Fibroblast of villous mesenchyme (primary cell): ENCODE results near the gene REG3A. TPM values are rescaled to one million over a fixed set of nuclear protein-coding genes. Genes with fewer than 3 reads are reported as not detected.

ENCODE experiments used
- DNase-seq: peaks from one replicate; pipeline ENCODE4 v3.0.0-alpha.2; 2010; ENCODE audit warnings: low read depth
- H3K4me3 ChIP-seq: 2 replicates; pipeline ENCODE4 v1.5.1; 2011; ENCODE audit warnings: low read depth, mild to moderate bottlenecking, low read length
- total RNA-seq: library from RNA; depleted of rRNA; stranded (reverse); fragments of >200 nt; gene quantifications from 2 replicates; pipeline ENCODE4 v1.2.3, GENCODE V29; 2012
- TF ChIP-seq, protein P1 (sequence below): IDR thresholded peaks from 2 replicates; pipeline ENCODE4 v1.5.1; 2012; ENCODE audit warnings: low read depth, mild to moderate bottlenecking, low read length; ENCODE audit not compliant: insufficient read depth

Gene REG3A
- total RNA-seq, 1 donor = not detected

DNA sequence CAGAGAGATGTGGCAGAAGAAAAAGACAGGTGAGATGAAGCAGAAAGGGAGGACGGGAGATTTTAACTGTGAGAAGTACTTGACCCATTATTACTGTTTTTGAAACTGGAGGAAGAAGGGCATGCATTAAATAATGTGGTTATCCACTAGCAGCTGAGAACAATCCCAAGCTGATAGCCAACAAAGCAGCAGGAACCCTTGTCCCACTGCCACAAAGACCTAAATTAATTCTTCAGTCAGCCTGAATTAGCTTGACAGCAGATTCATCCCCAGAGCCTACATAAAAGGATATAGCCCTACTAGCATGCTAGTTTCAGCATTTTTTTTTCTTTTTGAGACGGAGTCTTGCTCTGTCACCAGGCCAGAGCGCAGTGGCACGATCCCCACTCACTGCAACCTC lies 19.5 kb upstream of the REG3A start:
- TF ChIP-seq, protein P1, sequence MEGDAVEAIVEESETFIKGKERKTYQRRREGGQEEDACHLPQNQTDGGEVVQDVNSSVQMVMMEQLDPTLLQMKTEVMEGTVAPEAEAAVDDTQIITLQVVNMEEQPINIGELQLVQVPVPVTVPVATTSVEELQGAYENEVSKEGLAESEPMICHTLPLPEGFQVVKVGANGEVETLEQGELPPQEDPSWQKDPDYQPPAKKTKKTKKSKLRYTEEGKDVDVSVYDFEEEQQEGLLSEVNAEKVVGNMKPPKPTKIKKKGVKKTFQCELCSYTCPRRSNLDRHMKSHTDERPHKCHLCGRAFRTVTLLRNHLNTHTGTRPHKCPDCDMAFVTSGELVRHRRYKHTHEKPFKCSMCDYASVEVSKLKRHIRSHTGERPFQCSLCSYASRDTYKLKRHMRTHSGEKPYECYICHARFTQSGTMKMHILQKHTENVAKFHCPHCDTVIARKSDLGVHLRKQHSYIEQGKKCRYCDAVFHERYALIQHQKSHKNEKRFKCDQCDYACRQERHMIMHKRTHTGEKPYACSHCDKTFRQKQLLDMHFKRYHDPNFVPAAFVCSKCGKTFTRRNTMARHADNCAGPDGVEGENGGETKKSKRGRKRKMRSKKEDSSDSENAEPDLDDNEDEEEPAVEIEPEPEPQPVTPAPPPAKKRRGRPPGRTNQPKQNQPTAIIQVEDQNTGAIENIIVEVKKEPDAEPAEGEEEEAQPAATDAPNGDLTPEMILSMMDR = no peak
- no peak for DNase-seq

DNA sequence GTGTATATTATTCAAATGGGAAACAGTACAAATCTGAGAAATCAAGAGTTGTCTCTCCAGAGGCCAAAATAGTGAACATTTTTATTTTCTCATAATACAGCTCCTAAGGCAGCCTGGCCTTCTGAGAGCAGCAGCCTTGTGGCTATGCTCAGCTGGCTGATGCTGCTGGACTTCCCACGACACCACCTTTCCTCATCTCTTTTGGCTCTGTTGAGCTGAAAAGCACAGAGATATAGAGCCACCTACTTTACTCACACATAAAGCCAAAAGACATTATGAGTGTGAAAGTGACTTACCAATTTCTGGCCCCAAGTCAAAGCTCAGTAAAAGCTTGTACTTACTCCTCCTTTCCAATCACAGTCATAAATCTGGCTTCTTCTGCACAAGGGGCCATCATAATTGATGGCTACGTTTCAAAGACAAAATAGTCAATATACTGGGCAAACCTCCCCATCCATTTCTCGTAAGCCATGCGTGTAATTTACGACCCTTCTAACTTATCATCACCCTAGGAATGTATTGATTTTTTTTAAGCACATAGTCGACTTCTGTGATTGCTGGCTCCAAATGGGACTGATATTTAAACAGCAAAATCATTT lies 18.6 kb upstream of the REG3A start:
- TF ChIP-seq, protein P1 = no peak
- DNase-seq = no peak
- no peak overlapping the region for H3K4me3 ChIP-seq

More for the DNA sequence above, 19.5 kb upstream of the REG3A start:
- H3K4me3 ChIP-seq = no peak overlapping the region

DNA sequence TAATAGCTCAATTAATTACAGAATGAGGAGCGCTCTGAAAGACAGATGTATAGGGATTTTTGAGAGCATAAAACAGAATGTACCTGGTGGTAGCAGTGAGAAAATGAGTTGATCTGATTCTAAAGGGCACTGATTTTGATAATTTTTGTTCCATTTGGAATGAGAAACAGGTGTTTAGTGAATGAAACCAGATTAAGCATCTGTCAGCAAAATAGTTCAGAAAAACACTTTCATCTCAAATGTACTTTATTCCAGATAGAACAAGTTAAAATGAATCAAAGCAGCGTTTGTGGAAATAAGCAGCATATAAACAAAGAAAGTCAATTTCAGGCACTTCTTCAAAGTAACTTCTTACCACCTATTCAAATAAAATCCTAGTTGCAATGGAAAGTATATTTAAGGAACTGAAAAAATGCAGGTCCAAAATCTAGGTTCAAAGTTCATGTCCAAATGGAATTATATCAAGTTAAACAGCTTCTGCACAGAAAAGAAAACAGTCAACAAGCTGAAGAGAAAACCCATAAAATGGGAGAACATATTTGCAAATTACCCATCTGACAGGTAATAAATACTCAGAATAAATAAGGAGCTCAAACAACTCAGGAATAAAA lies 11.9 kb upstream of the REG3A start:
- no peak for DNase-seq
- no peak overlapping the region for H3K4me3 ChIP-seq
- TF ChIP-seq, protein P1 = no peak

DNA sequence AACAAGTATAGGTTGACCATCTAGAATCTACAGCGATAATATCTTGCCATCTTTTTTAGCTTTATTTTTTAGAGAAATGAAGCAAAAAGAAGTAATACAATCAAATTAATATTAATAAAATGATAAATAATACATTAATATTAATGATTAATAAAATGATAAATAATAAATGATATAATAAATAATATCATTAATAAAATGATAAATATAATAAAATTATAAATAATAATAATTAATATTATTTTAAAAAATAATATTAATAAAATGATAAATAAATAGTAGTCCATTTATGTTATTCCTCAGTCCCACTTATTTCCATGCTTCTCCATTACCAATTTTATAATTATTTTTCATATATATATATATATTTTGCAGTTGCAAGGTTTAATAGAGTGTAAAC lies 3.2 kb upstream of the REG3A start:
- TF ChIP-seq, protein P1 = no peak
- DNase-seq = no peak
- H3K4me3 ChIP-seq = no peak overlapping the region

DNA sequence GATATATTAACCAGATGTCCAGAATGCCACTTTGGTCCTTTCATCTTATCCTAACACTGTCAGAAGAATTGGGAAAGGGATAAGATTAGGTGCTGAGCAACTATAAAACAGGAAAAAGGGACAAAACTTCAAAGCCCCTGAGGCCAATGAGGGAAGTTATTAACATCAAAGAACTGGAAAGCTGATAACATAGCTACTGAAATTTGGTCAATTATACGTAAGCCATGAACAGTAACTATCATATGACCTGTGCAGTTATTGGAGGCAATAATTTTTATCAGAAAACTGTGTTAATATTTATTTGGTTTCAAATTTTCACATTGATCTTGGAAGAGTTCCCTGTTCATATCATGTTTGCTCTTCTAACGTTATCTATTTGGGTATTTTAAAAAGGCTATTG lies 2.6 kb upstream of the REG3A start:
- TF ChIP-seq, protein P1 = no peak
- DNase-seq = no peak
- H3K4me3 ChIP-seq = no peak overlapping the region

DNA sequence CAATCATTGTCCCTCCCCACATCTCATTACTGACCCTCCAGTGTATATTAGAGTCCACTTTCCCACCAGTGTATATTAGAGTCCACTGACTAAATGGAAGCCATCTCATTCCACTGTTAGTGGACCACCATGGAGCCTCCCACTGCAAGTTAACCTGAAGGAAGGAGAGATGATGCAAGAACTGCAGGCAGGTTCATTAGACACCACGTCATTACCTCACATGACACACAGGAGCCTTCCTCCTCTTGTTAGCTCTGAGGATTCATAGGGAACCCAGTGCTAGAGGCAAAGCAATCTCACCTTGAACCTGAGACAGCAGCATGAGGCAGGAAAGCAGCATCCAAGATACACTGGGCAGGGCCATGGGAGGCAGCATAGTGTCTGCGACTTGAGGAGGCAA lies 523 bp downstream of the REG3A start:
- no peak overlapping the region for H3K4me3 ChIP-seq
- TF ChIP-seq, protein P1 = no peak
- no peak for DNase-seq
